ENCODE data around the gene IRF1.

The IRF1 gene

DNA sequence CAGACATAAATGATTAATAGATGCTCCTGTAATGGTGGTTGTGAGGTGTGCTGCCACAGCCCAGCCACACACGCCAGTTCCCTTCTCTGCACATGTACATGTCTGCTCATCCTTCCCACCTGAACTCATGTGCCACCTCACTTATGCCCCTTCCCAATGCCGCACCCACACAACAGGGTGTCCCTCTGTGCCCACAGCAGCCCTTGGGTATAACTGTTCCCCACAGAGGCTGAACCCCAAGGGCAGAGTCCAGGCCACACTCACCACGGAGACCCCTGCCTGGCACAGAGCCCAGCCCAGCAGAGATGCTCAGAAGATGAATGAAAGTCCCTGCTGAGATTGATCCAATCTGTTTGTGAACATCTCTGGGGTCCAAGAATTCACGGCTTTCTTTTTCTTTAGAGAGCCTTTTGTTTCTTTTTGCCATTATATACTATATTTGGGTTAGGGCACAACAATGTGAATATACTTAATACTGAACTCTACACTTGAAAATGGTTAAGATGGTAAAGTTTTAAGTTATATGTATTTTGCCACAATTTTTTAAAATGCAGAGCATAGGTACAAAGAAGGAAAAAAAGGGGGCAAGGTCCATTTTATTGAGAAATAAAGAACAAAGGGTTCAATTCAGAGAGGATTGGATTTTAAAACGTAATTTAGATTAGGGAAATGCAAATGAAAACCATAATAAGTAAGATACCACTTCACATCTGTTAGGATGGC, 29.6 kb downstream of the IRF1 start:
- DNase-seq (ENCODE audit: low spot score): no peak

DNA sequence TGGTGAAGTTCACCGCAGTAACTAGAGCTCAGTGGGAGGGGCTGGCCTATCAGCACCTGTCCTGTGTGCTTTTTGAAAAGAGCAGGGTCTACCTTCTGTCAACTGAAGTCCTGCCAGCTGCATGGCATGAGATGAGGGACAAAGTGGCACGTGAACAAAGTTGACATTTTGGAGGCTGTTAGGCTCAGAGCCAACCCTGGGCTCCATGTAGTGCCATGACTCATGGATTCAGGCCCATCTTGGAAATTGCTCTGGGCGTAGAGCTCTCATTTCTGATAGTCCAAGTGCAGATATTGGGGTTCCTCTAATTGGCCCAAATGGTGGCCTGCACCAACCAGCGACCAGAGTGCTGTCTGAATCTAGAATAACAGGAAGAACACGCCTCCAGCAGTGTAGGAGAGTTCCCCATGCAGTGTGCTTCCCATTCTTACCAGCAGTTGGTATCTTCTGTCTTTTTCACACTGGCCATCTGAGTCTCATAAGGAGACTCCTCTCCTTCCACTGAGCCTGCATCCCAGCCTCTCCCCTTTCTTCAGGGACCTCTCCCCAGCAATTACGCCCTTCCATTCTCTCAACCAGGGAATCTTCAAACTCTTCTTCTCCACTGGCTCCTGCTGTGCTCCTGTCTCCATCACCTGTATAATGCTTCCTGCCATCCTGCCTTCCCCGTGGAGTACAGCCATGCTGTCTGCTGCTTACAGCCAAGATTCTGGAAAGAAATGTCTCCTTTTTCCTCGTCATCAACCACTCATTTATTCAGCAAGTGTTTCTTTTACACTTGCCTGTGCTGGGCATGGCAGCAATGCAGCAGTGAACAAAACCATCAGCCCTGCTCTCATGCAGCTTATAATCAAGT, 30.4 kb downstream of the IRF1 start:
- no peak for DNase-seq (ENCODE audit: low spot score)

DNA sequence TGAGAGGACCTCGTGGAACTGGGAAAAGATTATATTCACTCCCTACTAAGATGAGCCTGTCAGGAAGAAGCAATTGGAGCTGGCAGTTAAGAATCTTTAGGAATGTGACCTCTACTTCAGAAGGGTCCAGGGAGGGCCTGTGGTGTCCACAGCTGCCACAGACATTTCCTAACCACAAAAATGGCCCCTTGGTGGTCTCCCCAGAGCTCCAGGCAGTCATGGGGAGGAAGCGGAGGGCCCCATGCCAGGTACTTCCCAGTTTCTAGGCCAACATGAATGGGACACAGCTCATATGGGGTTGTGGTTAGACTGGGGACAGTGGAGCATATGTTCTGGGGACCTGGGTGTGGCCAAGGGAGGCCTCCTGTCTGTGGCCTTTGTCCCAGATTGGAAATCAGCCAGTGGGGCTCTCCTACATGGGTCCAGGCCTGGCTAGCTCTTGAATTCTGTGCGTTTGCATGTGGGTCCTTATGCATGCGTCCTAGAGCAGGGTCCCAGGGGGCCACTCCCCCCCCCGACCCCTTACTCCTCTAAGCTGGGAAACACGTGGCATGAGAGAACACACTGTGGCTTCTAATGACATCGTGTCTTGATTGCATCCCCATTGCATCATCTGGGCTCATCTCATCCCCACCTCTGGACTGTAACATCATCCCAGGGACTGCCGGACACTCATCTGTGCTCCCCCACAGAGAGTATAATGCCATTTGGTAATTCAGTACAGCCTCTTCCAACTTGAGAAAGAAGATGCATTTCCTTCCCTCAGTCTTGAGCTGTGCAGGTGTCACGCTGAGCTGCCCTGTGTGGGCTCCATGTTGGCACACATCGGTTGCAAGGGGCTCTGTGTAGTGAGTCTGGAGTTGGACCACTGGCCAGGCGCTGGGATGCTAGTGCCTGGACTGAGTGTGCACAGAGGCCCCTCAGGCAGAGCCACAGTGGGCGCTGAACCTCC, 31.3 kb downstream of the IRF1 start:
- no peak for DNase-seq (ENCODE audit: low spot score)

DNA sequence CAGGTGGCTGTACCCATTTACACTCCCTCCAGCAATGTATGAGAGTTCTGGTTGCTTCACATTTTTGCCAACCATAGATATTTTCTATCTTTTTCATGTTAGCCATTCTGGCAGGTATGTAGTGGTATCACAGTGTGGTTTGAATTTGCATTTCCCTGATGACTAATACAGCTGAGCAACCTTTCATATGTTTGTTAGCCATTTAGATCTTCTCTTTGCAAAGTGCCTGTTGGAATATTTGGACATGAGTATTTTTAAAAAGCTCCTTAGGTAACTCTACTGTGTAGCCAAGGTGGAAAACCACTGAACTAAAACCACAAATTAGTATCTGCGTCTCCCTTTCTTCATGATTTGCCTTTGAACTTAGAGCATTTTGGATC, 31.9 kb downstream of the IRF1 start:
- no peak for DNase-seq (ENCODE audit: low spot score)

DNA sequence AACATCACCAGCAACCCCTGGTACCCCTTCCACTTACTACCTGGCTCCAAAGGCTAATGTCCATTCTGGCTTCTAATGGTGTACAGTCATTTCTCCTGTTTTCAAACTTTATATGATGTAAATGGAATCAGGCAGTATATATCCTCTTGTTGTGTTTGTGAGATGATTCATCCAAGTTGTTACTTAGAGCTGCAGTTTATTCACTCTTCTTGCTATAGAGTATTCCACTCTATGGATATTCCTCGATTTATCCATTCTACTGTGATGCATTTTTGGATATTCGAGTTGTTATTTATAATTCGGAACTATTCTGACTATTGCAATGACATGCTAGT, 32.4 kb downstream of the IRF1 start:
- DNase-seq (ENCODE audit: low spot score): no peak

DNA sequence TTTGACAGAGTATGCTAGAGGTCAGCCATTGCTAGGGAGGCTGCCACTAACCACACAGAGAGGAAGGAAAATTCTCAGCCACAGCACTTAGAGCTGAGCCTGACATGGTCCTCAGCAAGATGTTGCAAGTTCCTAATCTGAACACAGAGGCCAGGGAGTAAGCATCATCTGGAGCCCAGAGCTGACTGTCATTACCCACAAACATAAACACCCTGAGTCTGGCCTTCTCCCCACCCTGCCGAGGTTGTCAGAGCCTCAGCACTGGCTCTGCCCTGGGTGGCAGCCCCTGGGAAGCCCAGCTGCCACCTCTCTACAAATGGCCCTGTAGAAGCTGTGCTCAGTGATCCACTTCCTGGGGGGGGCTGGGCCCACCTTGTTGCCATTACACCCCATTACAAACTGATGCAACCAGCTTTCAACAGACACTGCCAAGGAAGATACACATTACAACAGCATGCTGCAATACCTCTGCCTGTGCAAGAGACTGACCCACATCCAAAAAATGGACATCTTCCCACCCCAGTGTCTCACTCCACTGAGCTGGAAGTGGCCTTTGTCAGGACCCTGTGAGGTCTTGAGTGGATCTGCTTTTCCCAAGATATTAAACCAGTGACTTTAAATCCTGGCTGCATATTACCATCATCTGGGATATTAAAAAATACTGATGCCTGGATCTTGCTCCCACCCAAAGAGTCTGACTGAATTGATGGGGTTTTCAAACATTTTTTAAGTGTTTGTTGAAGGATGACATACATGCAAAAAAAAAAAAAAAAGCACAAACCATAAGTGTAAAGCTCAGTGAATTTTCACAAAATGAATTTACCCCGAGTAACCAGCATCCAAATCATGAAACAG, 33.0 kb downstream of the IRF1 start:
- DNase-seq (ENCODE audit: low spot score): no peak

DNA sequence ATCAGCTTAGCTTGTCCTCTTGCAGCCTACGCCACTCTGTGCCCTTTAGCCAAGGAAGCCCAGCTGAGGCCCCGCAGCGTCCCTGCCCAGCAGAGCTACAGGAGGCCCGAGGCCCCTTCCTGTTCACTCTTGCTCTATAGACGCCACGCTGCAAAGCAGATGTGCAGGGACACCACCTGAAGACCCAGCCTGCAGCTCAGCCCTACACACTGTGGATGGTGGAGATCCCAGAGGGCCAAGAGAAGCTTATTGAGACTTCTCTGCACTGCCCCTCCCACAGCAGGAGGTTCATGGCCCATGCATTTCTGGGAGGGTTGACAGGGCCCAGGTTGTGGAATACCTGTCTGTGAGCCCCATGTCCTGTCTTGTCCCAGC, 33.6 kb downstream of the IRF1 start:
- DNase-seq (ENCODE audit: low spot score): no peak

DNA sequence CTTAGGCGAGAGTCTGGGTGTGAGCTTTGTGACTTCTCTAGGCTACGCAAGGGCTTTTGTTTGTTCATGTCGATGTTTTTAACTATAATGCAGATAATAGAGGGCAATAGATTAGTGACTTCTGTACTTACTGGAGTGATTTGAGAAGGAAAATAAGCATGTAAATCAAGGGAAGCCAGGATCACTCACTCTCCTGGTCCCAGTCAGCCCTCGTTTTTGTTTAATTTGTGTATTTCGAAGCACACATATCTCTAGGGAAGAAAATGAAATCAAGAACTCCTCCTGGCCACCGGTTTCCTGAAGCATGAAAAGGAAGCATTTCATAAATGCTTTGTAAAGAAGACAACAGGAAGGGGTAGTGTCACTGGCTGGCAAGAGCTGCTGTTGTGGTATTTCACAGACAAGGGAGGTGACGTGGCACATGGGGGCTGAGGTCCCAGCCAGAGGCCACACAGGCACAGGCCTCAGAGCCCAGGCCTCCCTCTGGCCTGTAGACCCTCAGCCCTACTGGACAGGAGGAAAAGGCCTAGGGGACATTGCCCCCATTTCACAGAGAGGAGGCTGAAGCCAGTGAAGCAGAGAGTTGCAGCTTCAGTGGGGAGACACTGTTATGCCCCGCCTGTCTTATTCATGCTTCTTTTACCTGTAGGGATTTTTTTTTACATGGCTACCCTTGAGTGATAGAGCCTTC, 34.1 kb downstream of the IRF1 start:
- no peak for DNase-seq (ENCODE audit: low spot score)

DNA sequence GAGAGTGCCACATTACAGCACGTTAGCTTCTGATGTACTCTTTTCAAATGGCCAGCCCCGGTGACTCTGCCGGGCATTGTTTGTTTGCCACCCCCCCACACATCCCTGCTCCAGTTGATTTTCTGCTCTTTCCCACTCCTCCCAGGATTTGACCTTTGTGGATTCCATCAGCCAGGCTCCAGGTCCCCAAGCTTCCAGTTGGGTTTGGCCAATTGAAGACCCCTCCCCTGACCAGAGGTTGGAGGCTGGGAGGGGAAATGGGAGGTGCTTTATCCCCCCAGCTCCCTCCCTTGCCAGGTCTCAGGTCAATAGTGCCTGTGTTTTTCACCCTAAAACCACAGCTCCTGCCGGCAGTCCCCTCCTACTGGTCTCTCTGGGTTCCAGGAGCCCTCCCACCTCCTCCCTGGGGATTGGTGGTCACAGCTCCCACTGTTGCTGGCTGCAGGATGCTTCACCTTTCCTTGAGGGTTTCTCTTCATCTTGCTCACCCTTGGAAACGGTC, 34.9 kb downstream of the IRF1 start:
- DNase-seq (ENCODE audit: low spot score): no peak

DNA sequence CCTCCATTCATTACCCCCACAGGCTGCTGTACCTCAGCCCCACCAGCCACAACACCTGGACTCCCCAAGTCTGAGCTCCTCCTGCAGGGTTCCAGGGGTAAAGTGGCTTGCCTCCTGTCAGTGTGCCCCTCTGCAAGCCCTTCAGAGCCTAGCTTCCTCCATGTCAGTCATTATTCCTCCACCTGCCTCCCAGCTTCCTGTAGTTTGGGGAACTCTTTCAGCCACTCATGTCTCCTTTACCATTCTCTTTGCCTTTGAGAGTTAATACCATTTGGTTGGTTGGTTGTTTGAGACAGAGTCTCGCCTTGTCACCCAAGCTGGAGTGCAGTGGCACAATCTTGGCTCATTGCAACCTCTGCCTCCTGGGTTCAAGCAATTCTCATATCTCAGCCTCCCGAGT, 36.2 kb downstream of the IRF1 start:
- DNase-seq (ENCODE audit: low spot score): no peak

DNA sequence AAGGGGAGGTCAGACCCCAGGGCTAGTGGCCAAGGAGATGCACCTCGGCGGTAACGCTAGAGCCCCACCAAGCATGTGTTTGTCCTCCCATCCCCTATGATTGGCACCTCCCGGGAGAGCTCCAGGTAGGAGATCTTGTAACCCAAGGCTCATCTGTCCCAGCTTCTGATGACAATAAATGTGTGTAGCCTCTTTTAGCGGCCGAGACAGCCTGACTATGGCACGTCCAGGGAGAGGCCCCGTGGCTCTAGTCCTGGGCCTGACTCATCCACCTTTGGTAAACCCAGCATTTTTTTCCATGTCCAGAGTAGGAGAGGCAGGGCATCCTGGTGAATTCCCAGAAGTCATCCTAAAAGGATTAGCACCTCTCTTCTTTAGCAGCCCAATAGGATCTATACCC, 39.2 kb downstream of the IRF1 start:
- DNase-seq (ENCODE audit: low spot score): no peak

DNA sequence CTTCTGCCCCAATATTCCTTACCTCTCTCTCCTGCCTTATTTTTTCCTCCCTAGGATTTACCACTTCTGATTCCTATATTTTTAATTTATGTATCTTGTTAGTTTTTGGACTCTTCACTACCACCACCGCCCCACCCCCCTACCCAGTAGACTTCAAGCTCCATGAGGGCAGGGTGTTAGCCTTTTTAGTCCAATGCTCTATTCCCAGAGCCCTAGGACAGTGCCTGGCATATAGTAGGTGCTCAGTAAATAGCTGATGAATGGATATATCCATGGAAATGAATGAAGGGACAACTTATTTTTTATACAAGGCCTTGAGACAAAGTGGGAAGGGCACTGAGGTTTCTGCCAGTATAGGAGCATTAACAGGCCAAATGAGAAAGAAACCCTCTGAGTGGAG, 41.5 kb downstream of the IRF1 start:
- no peak for DNase-seq (ENCODE audit: low spot score)

DNA sequence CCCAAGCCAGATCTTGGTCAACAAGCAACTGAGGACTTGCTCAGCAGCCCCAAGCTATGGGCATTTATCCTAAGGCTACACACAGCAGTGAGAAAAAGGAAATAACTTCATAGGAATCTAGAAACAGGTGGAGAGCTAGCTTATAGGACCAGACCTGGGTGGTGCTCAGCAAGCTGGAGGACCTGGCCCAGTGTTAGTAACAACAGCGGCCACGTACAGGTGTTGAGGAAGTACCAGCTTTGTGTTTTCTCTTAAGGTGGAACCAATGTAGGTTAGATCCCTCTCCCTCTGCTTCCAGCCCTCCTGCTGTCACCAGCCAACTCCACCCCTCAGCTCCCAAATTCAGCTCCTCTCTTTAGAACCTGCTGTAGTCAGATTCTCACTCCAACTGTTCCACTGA, 43.4 kb downstream of the IRF1 start:
- DNase-seq (ENCODE audit: low spot score): no peak

DNA sequence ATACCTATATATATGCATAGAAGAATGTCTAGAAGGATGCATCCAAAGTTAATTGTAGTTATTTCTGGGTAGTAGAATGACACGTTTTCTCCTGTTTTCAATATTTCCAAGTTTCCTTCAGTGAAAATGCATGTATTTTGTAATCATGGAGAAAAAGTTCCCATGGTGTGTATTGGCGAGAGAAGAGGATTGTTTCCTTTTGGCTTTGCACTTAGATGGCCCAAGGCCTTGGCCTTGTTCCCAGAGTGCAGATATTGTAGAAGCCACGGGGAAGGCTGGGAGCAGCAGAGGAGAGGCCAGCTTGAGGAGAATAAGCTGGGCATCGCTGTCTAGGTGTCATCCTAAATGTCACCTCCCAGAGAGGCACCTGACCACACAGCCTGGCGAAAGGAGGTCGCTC, 44.0 kb downstream of the IRF1 start:
- no peak for DNase-seq (ENCODE audit: low spot score)

DNA sequence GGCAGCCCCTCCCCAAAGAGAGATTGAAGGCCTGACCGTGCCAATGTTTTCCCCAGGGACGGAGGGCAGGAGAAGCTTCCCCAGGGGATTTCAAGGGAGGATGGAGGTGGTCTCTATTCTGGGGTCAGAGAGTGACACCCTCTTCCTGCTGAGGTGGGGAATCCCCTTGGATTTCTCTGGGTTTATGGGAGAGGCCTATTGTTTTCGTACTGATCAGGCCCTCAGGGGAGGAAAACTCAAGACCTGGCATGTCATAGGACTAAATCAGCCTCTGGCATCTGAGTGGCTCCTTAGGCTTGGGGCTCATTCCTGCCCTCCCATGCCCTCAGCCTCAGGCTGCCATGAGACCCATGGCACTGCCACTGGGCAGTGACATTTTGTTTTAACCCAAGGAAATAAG, 44.6 kb downstream of the IRF1 start:
- DNase-seq (ENCODE audit: low spot score): no peak

DNA sequence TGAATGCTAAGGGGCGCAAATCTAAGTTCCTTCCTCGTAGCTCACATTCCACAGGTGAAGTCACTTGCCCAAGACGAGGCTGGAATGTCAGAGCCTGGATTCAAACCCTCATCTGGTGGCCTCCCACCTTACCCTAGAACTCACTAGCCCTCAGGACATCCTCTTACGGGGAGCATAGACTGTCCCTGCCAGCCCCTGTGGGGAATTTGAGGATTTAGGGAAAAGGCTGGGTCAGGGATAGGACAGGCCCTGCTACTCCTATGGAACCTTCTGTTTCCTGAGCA, 45.0 kb downstream of the IRF1 start:
- no peak for DNase-seq (ENCODE audit: low spot score)

DNA sequence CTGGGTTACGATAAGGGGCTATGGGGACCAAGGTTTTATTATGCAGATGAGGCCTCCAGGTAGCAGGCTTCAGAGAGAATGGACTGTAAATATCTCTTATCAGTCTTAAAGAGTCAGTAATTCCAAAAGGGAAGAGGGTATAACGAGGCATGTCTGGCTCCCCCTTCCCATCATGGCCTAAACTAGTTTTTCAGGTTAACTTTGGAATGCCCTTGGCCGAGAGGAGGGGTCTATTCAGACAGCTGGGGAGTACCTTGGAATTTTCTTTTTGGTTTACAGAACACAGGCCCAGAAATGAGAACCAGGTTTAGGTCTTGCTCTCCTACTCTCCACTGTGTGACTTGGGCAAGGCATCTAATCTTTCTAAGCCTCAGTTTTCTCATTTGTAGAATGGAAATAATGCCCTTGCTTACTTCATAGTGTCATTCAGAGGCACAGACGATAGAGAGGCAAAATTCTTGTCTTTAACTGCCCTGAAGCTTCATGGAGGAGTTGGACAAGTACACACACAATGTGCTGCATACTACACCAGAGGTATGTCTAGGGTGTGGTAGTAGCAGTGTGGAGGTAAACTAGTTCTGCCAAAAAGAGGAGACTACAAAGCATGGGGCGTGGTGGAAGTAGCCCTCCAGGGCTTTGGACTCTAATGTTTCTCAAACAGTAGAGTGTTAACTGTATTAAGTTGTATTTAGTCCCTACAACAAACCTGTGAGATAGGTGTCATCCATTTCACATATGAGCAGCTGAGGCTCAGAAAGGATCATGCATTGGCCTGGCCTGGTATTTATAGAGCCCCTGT, 45.5 kb downstream of the IRF1 start:
- DNase-seq (ENCODE audit: low spot score): no peak

DNA sequence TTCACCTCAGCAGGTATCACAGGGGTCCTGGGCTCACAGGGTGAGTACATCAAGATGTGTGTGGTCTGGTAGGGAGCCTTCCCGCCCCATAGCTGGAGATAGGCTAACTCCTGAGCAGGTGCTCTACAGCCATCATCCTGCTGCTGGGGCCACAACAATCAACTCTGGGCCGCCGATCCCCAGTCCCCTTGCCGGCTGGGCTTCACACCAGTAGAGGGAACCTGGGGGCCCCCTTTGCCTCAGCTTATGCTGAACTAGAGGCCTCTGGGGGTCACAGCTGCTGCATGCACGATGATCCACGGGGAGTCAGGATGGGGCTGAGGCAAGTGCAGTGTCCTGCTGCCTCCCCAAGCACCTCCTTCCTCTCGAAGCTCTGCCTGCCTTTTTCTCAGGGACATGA, 46.5 kb downstream of the IRF1 start:
- no peak for DNase-seq (ENCODE audit: low spot score)

DNA sequence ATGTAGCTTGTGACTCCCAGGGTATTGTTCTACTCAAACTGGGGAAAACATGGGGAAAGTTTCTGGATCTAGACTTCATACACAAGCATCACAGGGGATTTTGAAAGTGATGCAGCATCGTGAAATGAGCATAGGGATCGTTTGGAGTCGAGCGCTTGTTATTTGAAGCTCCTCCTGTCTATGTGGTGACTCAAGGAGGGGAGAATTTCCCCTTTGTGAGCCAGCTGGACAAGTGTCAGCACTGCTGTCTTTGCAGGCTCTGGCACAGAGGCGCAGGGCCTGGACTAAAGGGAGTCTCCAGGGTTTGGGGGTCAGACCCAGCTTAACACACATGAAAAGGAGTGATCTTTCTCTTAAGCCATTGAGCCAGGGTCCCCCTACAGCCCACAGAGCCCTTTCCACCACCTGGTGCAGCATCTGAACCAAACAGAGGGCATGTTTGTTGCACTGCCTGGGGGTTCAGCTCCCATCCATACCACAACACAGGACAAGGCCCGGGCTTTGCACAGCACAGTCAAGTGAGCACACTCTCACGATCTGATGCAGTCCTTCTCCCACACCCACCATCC, 51.0 kb downstream of the IRF1 start:
- no peak for DNase-seq (ENCODE audit: low spot score)

DNA sequence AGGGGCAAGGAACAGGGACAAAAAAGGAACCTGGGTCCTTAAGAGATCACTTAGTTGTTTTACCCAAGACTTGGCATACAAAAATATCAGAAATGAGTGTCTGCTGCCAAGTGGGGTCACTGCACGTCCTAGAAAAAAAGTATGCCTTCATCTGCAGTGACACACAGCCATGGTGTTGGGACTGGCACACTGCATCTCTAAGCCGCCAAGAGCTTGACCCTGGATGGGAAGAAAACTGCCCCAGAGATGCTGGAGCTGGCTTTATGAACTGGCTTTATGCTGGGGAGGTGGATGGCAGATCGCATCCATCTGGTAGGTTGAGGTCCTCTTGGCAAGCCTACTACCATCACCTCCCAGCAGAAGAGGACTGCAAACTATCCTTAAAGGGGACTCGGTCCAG, 51.7 kb downstream of the IRF1 start:
- DNase-seq (ENCODE audit: low spot score): no peak
